GM12874 (cell line): ENCODE results near the gene FBXL17.

Source experiments
- CTCF ChIP-seq: IDR thresholded peaks from 2 replicates; pipeline ENCODE4 v1.5.1; 2011; ENCODE audit warnings: low read depth, mild to moderate bottlenecking, control low read depth, low read length, moderate library complexity; ENCODE audit not compliant: insufficient read depth

FBXL17 gene

GRCh38 chr5:108276187-108277050 is 105.5 kb downstream of the FBXL17 start:
- no peak for TF ChIP-seq CTCF

- TF ChIP-seq CTCF, result no peak
Measured at GRCh38 chr5:108271127-108271526, 110.8 kb downstream of the FBXL17 start.

- TF ChIP-seq CTCF, result no peak
Measured at GRCh38 chr5:108266242-108266641, 115.7 kb downstream of the FBXL17 start.

- no peak for TF ChIP-seq CTCF
Measured at GRCh38 chr5:108264533-108264932, 117.4 kb downstream of the FBXL17 start.

- TF ChIP-seq CTCF, result no peak
Measured at GRCh38 chr5:108263338-108263737, 118.6 kb downstream of the FBXL17 start.

GRCh38 chr5:108260858-108261170 is 121.1 kb downstream of the FBXL17 start:
- no peak for TF ChIP-seq CTCF

- peak; percentile 91 for TF ChIP-seq CTCF
Measured at GRCh38 chr5:108260117-108260857, 121.6 kb downstream of the FBXL17 start.
